ENCODE results near the gene NOS1. TPM values are rescaled to one million over a fixed set of nuclear protein-coding genes. Genes with fewer than 3 reads are reported as not detected.
"Not testable (repeated sequence)": the region's sequence is repeated elsewhere in the genome, so short reads cannot be mapped to it uniquely, and the experiment has no call there.

The NOS1 gene
- total and polyA plus RNA-seq, 2 donors (not counting 1 experiment from before 2014, with no cell fraction given): under 0.01 TPM; not detected in 1

DNA sequence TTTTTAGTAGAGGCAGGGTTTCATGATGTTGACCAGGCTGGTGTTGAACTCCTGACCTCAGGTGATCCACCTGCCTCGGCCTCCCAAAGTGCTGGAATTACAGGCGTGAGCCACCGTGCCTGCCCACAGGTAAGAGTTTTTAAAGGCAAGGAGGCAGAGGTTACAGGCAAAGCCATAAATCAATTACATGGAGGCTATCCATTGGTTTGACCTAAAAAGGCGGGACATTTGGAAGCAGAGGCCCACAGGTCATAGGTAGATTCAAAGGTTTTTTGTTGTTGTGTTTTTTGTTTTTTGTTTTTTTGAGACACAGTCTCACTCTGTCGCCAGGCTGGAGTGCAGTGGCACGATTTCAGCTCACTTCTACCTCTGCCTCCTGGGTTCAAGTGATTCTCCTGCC is 165.1 kb downstream of the NOS1 start:
- H3K27me3 ChIP-seq (ENCODE audit: control insufficient read depth, insufficient read depth, low read length); H3K36me3 ChIP-seq (ENCODE audit: control insufficient read depth, insufficient read depth, low read length); H3K4me1 ChIP-seq (ENCODE audit: control insufficient read depth, extremely low read depth, insufficient read depth, low read length); H3K9me3 ChIP-seq (ENCODE audit: control insufficient read depth, insufficient read depth, low read depth, low read length); H3K9ac ChIP-seq (ENCODE audit: insufficient read depth, low read length); H3K4me2 ChIP-seq (ENCODE audit: extremely low read depth, insufficient read depth, low read length); H3K4me3 ChIP-seq (replicated peaks in 1 of 4; ENCODE audit: control extremely low read depth in 1 of 4, insufficient read depth in 1 of 4, low read depth in 3 of 4, low read length in 4 of 4); H2AFZ ChIP-seq (ENCODE audit: low read length); H4K20me1 ChIP-seq (ENCODE audit: control insufficient read depth, extremely low read depth, insufficient read depth, low read length); DNase-seq (ENCODE audit: low read depth in 2 of 2); H3K79me2 ChIP-seq (ENCODE audit: control insufficient read depth, insufficient read depth, low read length); H3K27ac ChIP-seq (ENCODE audit: insufficient read depth, low read length): not testable (repeated sequence)

DNA sequence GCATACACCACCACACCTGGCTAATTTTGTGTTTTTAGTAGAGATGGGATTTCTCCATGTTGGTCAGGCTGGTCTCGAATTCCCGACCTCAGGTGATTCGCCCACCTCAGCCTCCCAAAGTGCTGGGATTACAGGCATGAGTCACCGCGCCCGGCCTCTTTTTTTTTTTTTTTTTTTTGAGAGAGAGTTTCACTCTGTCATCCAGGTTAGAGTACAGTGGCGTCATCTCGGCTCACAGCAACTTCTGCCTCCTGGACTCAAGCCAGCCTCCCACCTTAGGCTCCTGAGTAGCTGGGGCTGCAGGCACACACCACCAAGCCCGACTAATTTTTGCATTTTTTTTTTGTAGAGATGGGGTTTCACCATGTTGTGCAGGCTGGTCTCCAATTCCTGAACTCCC is 166.4 kb downstream of the NOS1 start:
- H2AFZ ChIP-seq (ENCODE audit: low read length); H3K36me3 ChIP-seq (ENCODE audit: control insufficient read depth, insufficient read depth, low read length); H3K27me3 ChIP-seq (ENCODE audit: control insufficient read depth, insufficient read depth, low read length); H3K79me2 ChIP-seq (ENCODE audit: control insufficient read depth, insufficient read depth, low read length); H3K9ac ChIP-seq (ENCODE audit: insufficient read depth, low read length); H3K4me2 ChIP-seq (ENCODE audit: extremely low read depth, insufficient read depth, low read length); H3K4me1 ChIP-seq (ENCODE audit: control insufficient read depth, extremely low read depth, insufficient read depth, low read length); H3K9me3 ChIP-seq (ENCODE audit: control insufficient read depth, insufficient read depth, low read depth, low read length); DNase-seq (ENCODE audit: low read depth in 2 of 2); H3K27ac ChIP-seq (ENCODE audit: insufficient read depth, low read length); H3K4me3 ChIP-seq (replicated peaks in 1 of 4; ENCODE audit: control extremely low read depth in 1 of 4, insufficient read depth in 1 of 4, low read depth in 3 of 4, low read length in 4 of 4); H4K20me1 ChIP-seq (ENCODE audit: control insufficient read depth, extremely low read depth, insufficient read depth, low read length): not testable (repeated sequence)

DNA sequence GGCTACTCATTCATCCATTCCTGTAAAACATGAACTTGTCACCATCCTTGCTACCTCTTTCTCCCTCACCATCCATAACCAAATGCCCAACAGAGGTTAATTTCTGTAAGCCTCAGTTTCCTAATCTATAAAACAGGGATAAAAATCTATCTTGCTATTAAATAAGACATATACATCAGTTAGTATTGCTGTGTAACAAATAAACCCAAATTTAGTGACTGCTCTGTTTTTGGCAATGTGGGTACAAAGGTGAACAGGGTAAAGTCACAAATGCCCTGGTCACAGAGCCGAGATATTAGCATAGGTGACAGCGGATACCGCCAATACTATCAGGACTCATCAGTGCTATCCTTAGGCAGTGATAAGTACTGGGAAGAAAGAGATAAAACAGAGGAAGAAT is 167.5 kb downstream of the NOS1 start:
- Histone ChIP-seq H3K27ac (ENCODE audit: insufficient read depth, low read length) (no peak overlapping the region), H3K27me3 (ENCODE audit: control insufficient read depth, insufficient read depth, low read length) (no peaks in the 10 kb centered on the region), H3K4me3 (replicated peaks in 1 of 4; ENCODE audit: control extremely low read depth in 1 of 4, insufficient read depth in 1 of 4, low read depth in 3 of 4, low read length in 4 of 4) (no peak overlapping the region), H4K20me1 (ENCODE audit: control insufficient read depth, extremely low read depth, insufficient read depth, low read length) (no peaks in the 10 kb centered on the region), H3K9me3 (ENCODE audit: control insufficient read depth, insufficient read depth, low read depth, low read length) (no peaks in the 10 kb centered on the region), H3K4me2 (ENCODE audit: extremely low read depth, insufficient read depth, low read length) (no peak overlapping the region), H3K9ac (ENCODE audit: insufficient read depth, low read length) (no peak overlapping the region), H3K4me1 (ENCODE audit: control insufficient read depth, extremely low read depth, insufficient read depth, low read length) (no peaks in the 10 kb centered on the region), H3K36me3 (ENCODE audit: control insufficient read depth, insufficient read depth, low read length) (no peaks in the 10 kb centered on the region), H3K79me2 (ENCODE audit: control insufficient read depth, insufficient read depth, low read length) (peaks cover 10% of the 10 kb centered on the region), H2AFZ (ENCODE audit: low read length) (no peak overlapping the region)
- TF ChIP-seq, protein P1, sequence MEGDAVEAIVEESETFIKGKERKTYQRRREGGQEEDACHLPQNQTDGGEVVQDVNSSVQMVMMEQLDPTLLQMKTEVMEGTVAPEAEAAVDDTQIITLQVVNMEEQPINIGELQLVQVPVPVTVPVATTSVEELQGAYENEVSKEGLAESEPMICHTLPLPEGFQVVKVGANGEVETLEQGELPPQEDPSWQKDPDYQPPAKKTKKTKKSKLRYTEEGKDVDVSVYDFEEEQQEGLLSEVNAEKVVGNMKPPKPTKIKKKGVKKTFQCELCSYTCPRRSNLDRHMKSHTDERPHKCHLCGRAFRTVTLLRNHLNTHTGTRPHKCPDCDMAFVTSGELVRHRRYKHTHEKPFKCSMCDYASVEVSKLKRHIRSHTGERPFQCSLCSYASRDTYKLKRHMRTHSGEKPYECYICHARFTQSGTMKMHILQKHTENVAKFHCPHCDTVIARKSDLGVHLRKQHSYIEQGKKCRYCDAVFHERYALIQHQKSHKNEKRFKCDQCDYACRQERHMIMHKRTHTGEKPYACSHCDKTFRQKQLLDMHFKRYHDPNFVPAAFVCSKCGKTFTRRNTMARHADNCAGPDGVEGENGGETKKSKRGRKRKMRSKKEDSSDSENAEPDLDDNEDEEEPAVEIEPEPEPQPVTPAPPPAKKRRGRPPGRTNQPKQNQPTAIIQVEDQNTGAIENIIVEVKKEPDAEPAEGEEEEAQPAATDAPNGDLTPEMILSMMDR (conservative IDR thresholded peaks at IDR 0.05 in 1 of 2, IDR thresholded peaks at IDR 0.05 in 1 of 2; ENCODE audit: low read depth in 1 of 2, low read length in 2 of 2): no peak
- no peak for TF ChIP-seq EZH2 (IDR thresholded peaks at IDR 0.05; ENCODE audit: low read length, missing control alignments)
- DNase-seq (ENCODE audit: low read depth in 2 of 2): no peak

DNA sequence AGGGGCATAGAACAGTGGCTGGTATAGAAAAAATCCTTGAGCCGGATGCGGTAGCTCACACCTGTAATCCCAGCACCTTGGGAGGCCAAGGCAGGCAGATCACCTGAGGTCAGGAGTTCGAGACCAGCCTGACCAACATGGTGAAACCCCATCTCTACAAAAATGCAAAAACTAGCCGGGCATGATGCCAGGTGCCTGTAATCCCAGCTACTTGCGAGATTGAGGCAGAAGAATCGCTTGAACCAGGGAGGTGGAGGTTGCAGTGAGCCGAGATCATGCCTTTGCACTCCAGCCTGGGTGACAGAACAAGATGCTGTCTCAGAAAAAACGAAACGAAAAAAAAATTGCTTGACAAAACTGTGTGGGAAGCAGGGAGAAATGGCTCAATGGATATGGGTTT is 168.8 kb downstream of the NOS1 start:
- not testable (repeated sequence) for DNase-seq (ENCODE audit: low read depth in 2 of 2); H3K36me3 ChIP-seq (ENCODE audit: control insufficient read depth, insufficient read depth, low read length); H3K4me1 ChIP-seq (ENCODE audit: control insufficient read depth, extremely low read depth, insufficient read depth, low read length); H3K4me2 ChIP-seq (ENCODE audit: extremely low read depth, insufficient read depth, low read length); H3K9me3 ChIP-seq (ENCODE audit: control insufficient read depth, insufficient read depth, low read depth, low read length); H2AFZ ChIP-seq (ENCODE audit: low read length); H4K20me1 ChIP-seq (ENCODE audit: control insufficient read depth, extremely low read depth, insufficient read depth, low read length); H3K4me3 ChIP-seq (replicated peaks in 1 of 4; ENCODE audit: control extremely low read depth in 1 of 4, insufficient read depth in 1 of 4, low read depth in 3 of 4, low read length in 4 of 4); H3K27ac ChIP-seq (ENCODE audit: insufficient read depth, low read length); H3K27me3 ChIP-seq (ENCODE audit: control insufficient read depth, insufficient read depth, low read length); H3K9ac ChIP-seq (ENCODE audit: insufficient read depth, low read length)
- peaks cover 14% of the 10 kb centered on the region for H3K79me2 ChIP-seq (ENCODE audit: control insufficient read depth, insufficient read depth, low read length)

Measured in fibroblast of lung (primary cell).